A549 (cell line): ENCODE measurements around the gene TAF4.

ENCODE experiments used
- CHD2 ChIP-seq: fragments of 150-350 bp; IDR thresholded peaks from 2 replicates; pipeline ENCODE4 v1.6.1; 2014; ENCODE audit warnings: low read length; ENCODE audit not compliant: partially characterized antibody
- CTCF ChIP-seq: fragments of >200 bp; sonication (Bioruptor Twin); formaldehyde crosslinking; IDR thresholded peaks from 3 replicates; pipeline ENCODE4 v1.5.1; 2016
- HDAC2 ChIP-seq: fragments of 200-600 bp; sonication (generic); IDR thresholded peaks from 2 replicates; pipeline ENCODE4 v1.6.1; 2016
- HOXA7 ChIP-seq: fragments of 250-450 bp; sonication (Bioruptor Pico); IDR thresholded peaks from 2 replicates; pipeline ENCODE4 v1.5.0; 2020; ENCODE audit warnings: mild to moderate bottlenecking, moderate library complexity
- HOXB5 ChIP-seq: fragments of 250-450 bp; sonication (Bioruptor Pico); IDR thresholded peaks from 2 replicates; pipeline ENCODE4 v1.5.0; 2020; ENCODE audit warnings: mild to moderate bottlenecking, moderate library complexity
- JUN ChIP-seq, 2 experiments: fragments of >200 bp; sonication (Bioruptor Twin); formaldehyde crosslinking; IDR thresholded peaks; 2 replicates in 1 of 2; 3 replicates in 1 of 2; pipeline ENCODE4 v1.6.1; 2016 to 2017
- MAX ChIP-seq: IDR thresholded peaks from 2 replicates; pipeline ENCODE4 v1.6.1; 2012
- POLR2A ChIP-seq: IDR thresholded peaks from 2 replicates; pipeline ENCODE4 v1.6.1; 2012; ENCODE audit warnings: mild to moderate bottlenecking, low read length
- REST ChIP-seq: fragments of 200-600 bp; sonication (generic); IDR thresholded peaks from 2 replicates; pipeline ENCODE4 v1.6.1; 2016; ENCODE audit warnings: antibody characterized with exemption, mild to moderate bottlenecking, moderate library complexity
- RFX5 ChIP-seq: fragments of 450-650 bp; IDR thresholded peaks from 2 replicates; pipeline ENCODE4 v1.7.1; 2014; ENCODE audit warnings: antibody characterized with exemption, mild to moderate bottlenecking, moderate library complexity
- SMC3 ChIP-seq: fragments of >200 bp; sonication (Bioruptor Twin); formaldehyde crosslinking; IDR thresholded peaks from 3 replicates; pipeline ENCODE4 v1.6.1; 2018; ENCODE audit warnings: inconsistent platforms
- TP53 ChIP-seq: fragments of 250-450 bp; sonication (Bioruptor Pico); IDR thresholded peaks from 2 replicates; pipeline ENCODE4 v1.5.0; 2021; ENCODE audit warnings: mild to moderate bottlenecking, moderate library complexity
- USF2 ChIP-seq: fragments of 450-650 bp; IDR thresholded peaks from 2 replicates; pipeline ENCODE4 v1.6.1; 2014; ENCODE audit warnings: antibody characterized with exemption
- ZNF302 ChIP-seq: fragments of 250-450 bp; sonication (Bioruptor Pico); IDR thresholded peaks from 2 replicates; pipeline ENCODE4 v1.9.0; 2021; ENCODE audit warnings: inconsistent platforms, mild to moderate bottlenecking, moderate library complexity

- TF ChIP-seq HOXA7 (no peak), REST (no peak), HOXB5 (CRISPR knock-in tag) (no peak), CTCF (no peak), CHD2 (no peak), SMC3 (no peak), HDAC2 (no peak), MAX (no peak), TP53 (no peak), RFX5 (no peak), USF2 (no peak), POLR2A (no peak), JUN (IDR thresholded peaks at IDR 0.05) (no peak), ZNF302 (CRISPR knock-in tag) (no peak)
Measured at GRCh38 chr20:62048821-62049291, 16.8 kb downstream of the TAF4 start.
